Endodermal cell (in vitro differentiated cells): Measurements from ENCODE around the gene VTA1. TPM values are rescaled to one million over a fixed set of nuclear protein-coding genes. Genes with fewer than 3 reads are reported as not detected.

Experiments
- DNase-seq: peaks from one replicate; pipeline ENCODE4 v3.0.0-alpha.2; 2017
- H3K27ac ChIP-seq: 2 replicates; pipeline ENCODE4 v1.5.1; 2013; ENCODE audit warnings: mild to moderate bottlenecking, low read depth, low read length, moderate library complexity
- H3K27me3 ChIP-seq: 2 replicates; pipeline ENCODE4 v1.6.1; 2013; ENCODE audit warnings: mild to moderate bottlenecking, low read length, moderate library complexity; ENCODE audit not compliant: insufficient read depth, control insufficient read depth, poor library complexity, severe bottlenecking
- H3K36me3 ChIP-seq: 2 replicates; pipeline ENCODE4 v1.7.0; 2013; ENCODE audit warnings: mild to moderate bottlenecking, low read length, moderate library complexity; ENCODE audit not compliant: control insufficient read depth, insufficient read depth
- H3K4me1 ChIP-seq: one replicate; pipeline ENCODE4 v1.7.0; 2013; ENCODE audit warnings: low read length; ENCODE audit not compliant: control insufficient read depth, insufficient read depth
- H3K4me3 ChIP-seq: 2 replicates; pipeline ENCODE4 v1.5.1; 2013; ENCODE audit warnings: mild to moderate bottlenecking, low read length, moderate library complexity
- H3K9ac ChIP-seq: 2 replicates; pipeline ENCODE4 v1.6.1; 2013; ENCODE audit warnings: mild to moderate bottlenecking, low read length, moderate library complexity; ENCODE audit not compliant: poor library complexity, severe bottlenecking; ENCODE audit errors: extremely low read depth
- H3K9me3 ChIP-seq: 2 replicates; pipeline ENCODE4 v1.6.1; 2013; ENCODE audit warnings: mild to moderate bottlenecking, low read length, moderate library complexity; ENCODE audit not compliant: control insufficient read depth
- H3K27ac Mint-ChIP-seq: 2 replicates; pipeline ENCODE4 v1.8.0; 2020; ENCODE audit warnings: mixed read lengths
- H3K27me3 Mint-ChIP-seq: 2 replicates; pipeline ENCODE4 v1.8.0; 2021; ENCODE audit warnings: mild to moderate bottlenecking, mixed read lengths; ENCODE audit not compliant: insufficient read depth
- H3K36me3 Mint-ChIP-seq: 2 replicates; pipeline ENCODE4 v1.8.0; 2020; ENCODE audit warnings: low read depth, mixed read lengths
- H3K4me1 Mint-ChIP-seq: 2 replicates; pipeline ENCODE4 v1.8.0; 2020; ENCODE audit warnings: mixed read lengths
- H3K4me3 Mint-ChIP-seq: 2 replicates; pipeline ENCODE4 v1.8.0; 2020; ENCODE audit warnings: mild to moderate bottlenecking, moderate library complexity, mixed read lengths
- H3K9me3 Mint-ChIP-seq: 2 replicates; pipeline ENCODE4 v1.8.0; 2020; ENCODE audit warnings: mild to moderate bottlenecking, mixed read lengths
- CTCF ChIP-seq: fragments of 200-600 bp; sonication (generic); conservative IDR thresholded peaks from 2 replicates; pipeline ENCODE4 v1.5.0; 2021; ENCODE audit warnings: antibody characterized with exemption, mild to moderate bottlenecking
- WGBS, 2 experiments: methylation state at CpG; one replicate each; pipeline versions ENCODE4 v1.1.5 to v1.1.7; 2013; ENCODE audit warnings: missing lambda C conversion rate in 2 of 2, mixed read lengths in 1 of 2; ENCODE audit not compliant: insufficient coverage in 1 of 2, insufficient read length in 1 of 2; 5-methylcytosine and 5-hydroxymethylcytosine counted together
- total RNA-seq, 2 donors: library from RNA; stranded (reverse); fragmentation: NEBNext Ultra II Directional in 1 of 2; extraction: Animal tissue kit (Norgen Biotek cat#: 25700) in 1 of 2; gene quantifications; 2 replicates in 1 of 2; 3 replicates in 1 of 2; pipeline ENCODE4 v1.2.1, GENCODE V29; 2021

VTA1 gene
- total RNA-seq, 2 donors from 2014 or later, result 64.4 to 68.8 TPM

- H3K4me3 ChIP-seq, result no peak overlapping the region
- H3K4me1 ChIP-seq, result no peaks in the 10 kb centered on the region
- H3K9ac ChIP-seq, result no peak overlapping the region
- peaks cover 48% of the 10 kb centered on the region for H3K36me3 ChIP-seq
- peaks cover 24% of the 10 kb centered on the region for H3K9me3 Mint-ChIP-seq
- H3K27ac Mint-ChIP-seq, result no peak overlapping the region
- H3K27ac ChIP-seq, result no peak overlapping the region
- H3K4me1 Mint-ChIP-seq, result no peaks in the 10 kb centered on the region
- no peak for TF ChIP-seq CTCF
- 96 to 100% methylated on average over 1 of the region's 1 CpG for WGBS, 2 experiments
- DNase-seq, result no peak
- no peak overlapping the region for H3K4me3 Mint-ChIP-seq
- no peaks in the 10 kb centered on the region for H3K27me3 Mint-ChIP-seq
- H3K9me3 ChIP-seq, result peaks cover 39% of the 10 kb centered on the region
- peaks cover 52% of the 10 kb centered on the region for H3K36me3 Mint-ChIP-seq
- H3K27me3 ChIP-seq, result no peaks in the 10 kb centered on the region
Observed at GRCh38 chr6:142213402-142213801, 66.3 kb downstream of the VTA1 start.

- H3K27me3 Mint-ChIP-seq, result no peaks in the 10 kb centered on the region
- Histone ChIP-seq H3K4me3 (no peak overlapping the region), H3K36me3 (peaks cover 29% of the 10 kb centered on the region), H3K27ac (no peak overlapping the region), H3K27me3 (no peaks in the 10 kb centered on the region), H3K4me1 (no peaks in the 10 kb centered on the region), H3K9ac (no peak overlapping the region), H3K9me3 (peaks cover 5% of the 10 kb centered on the region)
- WGBS, 2 experiments, result 84 to 100% methylated on average over 1 to 2 of the region's 2 CpGs
- no peaks in the 10 kb centered on the region for H3K4me1 Mint-ChIP-seq
- H3K4me3 Mint-ChIP-seq, result no peak overlapping the region
- peaks cover 6% of the 10 kb centered on the region for H3K9me3 Mint-ChIP-seq
- H3K36me3 Mint-ChIP-seq, result peaks cover 19% of the 10 kb centered on the region
- no peak for TF ChIP-seq CTCF
- DNase-seq, result no peak
- H3K27ac Mint-ChIP-seq, result no peak overlapping the region
Observed at GRCh38 chr6:142218446-142218845, 71.4 kb downstream of the VTA1 start.

- Histone ChIP-seq H3K9ac (no peak overlapping the region), H3K27ac (no peak overlapping the region), H3K36me3 (peaks cover 24% of the 10 kb centered on the region), H3K4me1 (no peaks in the 10 kb centered on the region), H3K27me3 (no peaks in the 10 kb centered on the region), H3K4me3 (no peak overlapping the region), H3K9me3 (no peaks in the 10 kb centered on the region)
- TF ChIP-seq CTCF, result no peak
- Mint-ChIP-seq H3K9me3 (no peaks in the 10 kb centered on the region), H3K27ac (no peak overlapping the region), H3K36me3 (peaks cover 7% of the 10 kb centered on the region), H3K4me3 (no peak overlapping the region), H3K27me3 (no peaks in the 10 kb centered on the region), H3K4me1 (no peaks in the 10 kb centered on the region)
- WGBS, 2 experiments, result 94 to 98% methylated on average over 5 to 6 of the region's 6 CpGs
- no peak for DNase-seq
Observed at GRCh38 chr6:142222022-142222421, 75.0 kb downstream of the VTA1 start.
